Measurements from ENCODE around the gene ODAD2. TPM values are rescaled to one million over a fixed set of nuclear protein-coding genes. Genes with fewer than 3 reads are reported as not detected.

ODAD2 gene
- total RNA-seq, 1 experiment from 2014 or later = 20.4 TPM

DNA sequence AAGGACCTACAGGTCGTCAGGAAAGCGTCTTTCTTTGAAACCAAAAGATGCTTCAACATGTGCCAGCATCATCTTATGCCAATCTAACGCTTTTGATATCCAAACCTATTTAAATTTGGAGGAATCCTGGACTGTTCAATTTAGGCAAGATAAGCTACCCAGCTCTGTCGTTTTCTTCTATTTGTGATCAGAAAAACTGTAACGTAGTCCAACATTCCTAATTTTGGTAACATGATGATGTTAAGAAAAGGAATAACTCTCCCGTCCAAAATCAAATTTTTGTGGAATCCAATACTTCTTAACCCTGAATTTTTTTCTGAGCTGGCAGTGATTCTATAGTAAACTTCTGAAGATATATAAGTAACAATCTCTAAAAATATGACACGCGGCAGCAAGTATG, 160.0 kb downstream of the ODAD2 start:
- Histone ChIP-seq H3K36me3 (ENCODE audit: control insufficient read depth in 1 of 2, insufficient read depth in 2 of 2, low read length in 2 of 2) (no peaks in the 10 kb centered on the region), H3K79me2 (ENCODE audit: insufficient read depth, low read length) (no peaks in the 10 kb centered on the region), H3K4me2 (ENCODE audit: low read length) (no peak overlapping the region), H3K27ac (ENCODE audit: low read depth, low read length) (no peak overlapping the region), H2AFZ (ENCODE audit: low read depth, low read length, poor library complexity, severe bottlenecking) (no peak overlapping the region), H3K9me3 (ENCODE audit: control insufficient read depth in 1 of 2, insufficient read depth in 1 of 2, low read depth in 1 of 2, low read length in 2 of 2) (no peaks in the 10 kb centered on the region), H3K4me1 (ENCODE audit: control insufficient read depth in 1 of 2, insufficient read depth in 2 of 2, low read length in 2 of 2) (peaks cover 3 to 7% of the 10 kb centered on the region in 2 experiments; a peak in 2 of 4 replicates), H3K9ac (ENCODE audit: low read length) (no peak overlapping the region), H4K20me1 (ENCODE audit: insufficient read depth) (no peaks in the 10 kb centered on the region), H3K4me3 (replicated peaks in 1 of 2; ENCODE audit: low read depth in 1 of 2, low read length in 2 of 2) (no peak overlapping the region), H3K27me3 (ENCODE audit: insufficient read depth, low read length) (no peaks in the 10 kb centered on the region), H3K9me2 (ENCODE audit: insufficient read depth) (no peaks in the 10 kb centered on the region)
- no TSS peak for BruUV-seq (replicated peaks)
- DNase-seq (ENCODE audit: low read depth, low spot score) (no peak), ATAC-seq (no peak)
- CTCF ChIA-PET = no interaction called here
- RAD21 ChIA-PET (ENCODE audit: low non-redundant PET in 1 of 2, low total read pairs in 2 of 2, uncharacterized antibody in 2 of 2, unreplicated experiment in 2 of 2) = no interaction called here
- POLR2A ChIA-PET = no interaction called here
- TF ChIP-seq JUND (IDR thresholded peaks at IDR 0.05) (no peak), SP1 (IDR thresholded peaks at IDR 0.05; ENCODE audit: low read depth) (no peak), EZH2 (IDR thresholded peaks at IDR 0.05) (no peak), ZFX (IDR thresholded peaks at IDR 0.05) (no peak), POLR2A (IDR thresholded peaks at IDR 0.05; ENCODE audit: borderline replicate concordance, extremely low read depth, insufficient read depth, insufficient read length) (no peak), EZH2phosphoT487 (IDR thresholded peaks at IDR 0.05; ENCODE audit: borderline replicate concordance) (no peak), YY1 (IDR thresholded peaks at IDR 0.05; ENCODE audit: extremely low read depth, insufficient replicate concordance, low read depth, low read length) (no peak), CBX3 (IDR thresholded peaks at IDR 0.05; ENCODE audit: low read depth) (no peak), SIN3A (IDR thresholded peaks at IDR 0.05; ENCODE audit: low read depth) (no peak), ELF1 (IDR thresholded peaks at IDR 0.05; ENCODE audit: borderline replicate concordance, low read depth) (no peak)
- TF ChIP-seq, protein P1, sequence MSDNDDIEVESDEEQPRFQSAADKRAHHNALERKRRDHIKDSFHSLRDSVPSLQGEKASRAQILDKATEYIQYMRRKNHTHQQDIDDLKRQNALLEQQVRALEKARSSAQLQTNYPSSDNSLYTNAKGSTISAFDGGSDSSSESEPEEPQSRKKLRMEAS (IDR thresholded peaks at IDR 0.05) = no peak
- TF ChIP-seq, protein P2, sequence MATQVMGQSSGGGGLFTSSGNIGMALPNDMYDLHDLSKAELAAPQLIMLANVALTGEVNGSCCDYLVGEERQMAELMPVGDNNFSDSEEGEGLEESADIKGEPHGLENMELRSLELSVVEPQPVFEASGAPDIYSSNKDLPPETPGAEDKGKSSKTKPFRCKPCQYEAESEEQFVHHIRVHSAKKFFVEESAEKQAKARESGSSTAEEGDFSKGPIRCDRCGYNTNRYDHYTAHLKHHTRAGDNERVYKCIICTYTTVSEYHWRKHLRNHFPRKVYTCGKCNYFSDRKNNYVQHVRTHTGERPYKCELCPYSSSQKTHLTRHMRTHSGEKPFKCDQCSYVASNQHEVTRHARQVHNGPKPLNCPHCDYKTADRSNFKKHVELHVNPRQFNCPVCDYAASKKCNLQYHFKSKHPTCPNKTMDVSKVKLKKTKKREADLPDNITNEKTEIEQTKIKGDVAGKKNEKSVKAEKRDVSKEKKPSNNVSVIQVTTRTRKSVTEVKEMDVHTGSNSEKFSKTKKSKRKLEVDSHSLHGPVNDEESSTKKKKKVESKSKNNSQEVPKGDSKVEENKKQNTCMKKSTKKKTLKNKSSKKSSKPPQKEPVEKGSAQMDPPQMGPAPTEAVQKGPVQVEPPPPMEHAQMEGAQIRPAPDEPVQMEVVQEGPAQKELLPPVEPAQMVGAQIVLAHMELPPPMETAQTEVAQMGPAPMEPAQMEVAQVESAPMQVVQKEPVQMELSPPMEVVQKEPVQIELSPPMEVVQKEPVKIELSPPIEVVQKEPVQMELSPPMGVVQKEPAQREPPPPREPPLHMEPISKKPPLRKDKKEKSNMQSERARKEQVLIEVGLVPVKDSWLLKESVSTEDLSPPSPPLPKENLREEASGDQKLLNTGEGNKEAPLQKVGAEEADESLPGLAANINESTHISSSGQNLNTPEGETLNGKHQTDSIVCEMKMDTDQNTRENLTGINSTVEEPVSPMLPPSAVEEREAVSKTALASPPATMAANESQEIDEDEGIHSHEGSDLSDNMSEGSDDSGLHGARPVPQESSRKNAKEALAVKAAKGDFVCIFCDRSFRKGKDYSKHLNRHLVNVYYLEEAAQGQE (IDR thresholded peaks at IDR 0.05; ENCODE audit: low read depth) = no peak
- TF ChIP-seq, protein P3, sequence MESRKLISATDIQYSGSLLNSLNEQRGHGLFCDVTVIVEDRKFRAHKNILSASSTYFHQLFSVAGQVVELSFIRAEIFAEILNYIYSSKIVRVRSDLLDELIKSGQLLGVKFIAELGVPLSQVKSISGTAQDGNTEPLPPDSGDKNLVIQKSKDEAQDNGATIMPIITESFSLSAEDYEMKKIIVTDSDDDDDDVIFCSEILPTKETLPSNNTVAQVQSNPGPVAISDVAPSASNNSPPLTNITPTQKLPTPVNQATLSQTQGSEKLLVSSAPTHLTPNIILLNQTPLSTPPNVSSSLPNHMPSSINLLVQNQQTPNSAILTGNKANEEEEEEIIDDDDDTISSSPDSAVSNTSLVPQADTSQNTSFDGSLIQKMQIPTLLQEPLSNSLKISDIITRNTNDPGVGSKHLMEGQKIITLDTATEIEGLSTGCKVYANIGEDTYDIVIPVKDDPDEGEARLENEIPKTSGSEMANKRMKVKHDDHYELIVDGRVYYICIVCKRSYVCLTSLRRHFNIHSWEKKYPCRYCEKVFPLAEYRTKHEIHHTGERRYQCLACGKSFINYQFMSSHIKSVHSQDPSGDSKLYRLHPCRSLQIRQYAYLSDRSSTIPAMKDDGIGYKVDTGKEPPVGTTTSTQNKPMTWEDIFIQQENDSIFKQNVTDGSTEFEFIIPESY (IDR thresholded peaks at IDR 0.05; ENCODE audit: extremely low read depth, insufficient replicate concordance, low read length) = no peak
- intact Hi-C loops (cut with micrococcal nuclease) = no loop called here

Measured in HCT116 (cell line).